Spleen (tissue), 7 donors: ENCODE data around the gene ROR1.

Experiments used
- CTCF ChIP-seq, 11 experiments: fragments of 200-600 bp in 7 of 11; fragments of 450-650 bp in 4 of 11; sonication (generic) in 4 of 11; IDR thresholded peaks in 8 of 11; conservative IDR thresholded peaks in 3 of 11; 1 replicate in 7 of 11; 2 replicates in 4 of 11; pipeline versions ENCODE4 v1.4.0 to v1.8.0; 2016 to 2021; ENCODE audit warnings: antibody characterized with exemption in 11 of 11, inconsistent platforms in 4 of 11, mild to moderate bottlenecking in 1 of 11
- POLR2A ChIP-seq, 3 donors: fragments of 450-650 bp; IDR thresholded peaks; one replicate each; pipeline ENCODE4 v1.5.1; 2017; ENCODE audit warnings: antibody characterized with exemption in 3 of 3, mild to moderate bottlenecking in 1 of 3
- POLR2AphosphoS5 ChIP-seq, 3 donors: sonication (generic); formaldehyde crosslinking; IDR thresholded peaks; one replicate each; pipeline ENCODE4 v1.5.1; 2017; ENCODE audit warnings: antibody characterized with exemption in 3 of 3
- donor health status: DM: no; HTN: no; CAD: no; lungs with moderate emphysema.
- donor health status: DM: no; HTN: no; CAD: no.
- donor health status: DM: no; HTN: no; CAD: no.

GRCh38 chr1:63904826-63905225 is 131.0 kb downstream of the ROR1 start:
- TF ChIP-seq POLR2A (IDR thresholded peaks at IDR 0.05): no peak
- no peak for TF ChIP-seq CTCF (IDR thresholded peaks at IDR 0.05 in 8 of 11, conservative IDR thresholded peaks at IDR 0.05 in 3 of 11)
- TF ChIP-seq POLR2AphosphoS5 (IDR thresholded peaks at IDR 0.05): no peak
